C4-2B (cell line): ENCODE measurements around the gene SERPINB11.

Experiments used
- ZFX ChIP-seq: fragments of 450-650 bp; IDR thresholded peaks from 2 replicates; pipeline ENCODE4 v1.6.1; 2017
- TF ChIP-seq, protein P1 (sequence below): fragments of 450-650 bp; conservative IDR thresholded peaks from 2 replicates; pipeline ENCODE4 v1.5.1; 2017; ENCODE audit warnings: mild to moderate bottlenecking

DNA sequence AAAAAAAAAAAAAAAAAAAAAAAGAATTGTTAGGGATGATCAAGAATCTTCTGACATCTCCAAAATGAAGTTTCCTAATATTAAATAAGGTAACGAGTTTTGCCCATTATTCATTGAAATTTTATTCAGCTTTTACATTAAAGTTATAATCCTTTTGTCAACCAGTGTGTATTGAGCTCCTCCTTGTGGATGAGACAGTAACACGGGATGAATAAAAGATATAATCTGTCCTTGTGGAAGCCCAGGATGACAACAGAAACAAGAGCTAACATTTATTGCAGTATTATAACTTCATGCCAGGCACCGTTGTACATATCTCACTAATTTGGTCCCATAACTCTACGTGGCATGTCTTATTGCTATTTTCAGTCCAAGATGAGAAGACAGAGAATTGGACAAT is 39.0 kb downstream of the SERPINB11 start:
- TF ChIP-seq, protein P1, sequence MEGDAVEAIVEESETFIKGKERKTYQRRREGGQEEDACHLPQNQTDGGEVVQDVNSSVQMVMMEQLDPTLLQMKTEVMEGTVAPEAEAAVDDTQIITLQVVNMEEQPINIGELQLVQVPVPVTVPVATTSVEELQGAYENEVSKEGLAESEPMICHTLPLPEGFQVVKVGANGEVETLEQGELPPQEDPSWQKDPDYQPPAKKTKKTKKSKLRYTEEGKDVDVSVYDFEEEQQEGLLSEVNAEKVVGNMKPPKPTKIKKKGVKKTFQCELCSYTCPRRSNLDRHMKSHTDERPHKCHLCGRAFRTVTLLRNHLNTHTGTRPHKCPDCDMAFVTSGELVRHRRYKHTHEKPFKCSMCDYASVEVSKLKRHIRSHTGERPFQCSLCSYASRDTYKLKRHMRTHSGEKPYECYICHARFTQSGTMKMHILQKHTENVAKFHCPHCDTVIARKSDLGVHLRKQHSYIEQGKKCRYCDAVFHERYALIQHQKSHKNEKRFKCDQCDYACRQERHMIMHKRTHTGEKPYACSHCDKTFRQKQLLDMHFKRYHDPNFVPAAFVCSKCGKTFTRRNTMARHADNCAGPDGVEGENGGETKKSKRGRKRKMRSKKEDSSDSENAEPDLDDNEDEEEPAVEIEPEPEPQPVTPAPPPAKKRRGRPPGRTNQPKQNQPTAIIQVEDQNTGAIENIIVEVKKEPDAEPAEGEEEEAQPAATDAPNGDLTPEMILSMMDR: peak; percentile 44
- no peak for TF ChIP-seq ZFX
